Stimulated activated CD8-positive, alpha-beta memory T cell treated with anti-CD3 and anti-CD28 coated beads, Interleukin-4, amount 100 ng/mL, for 1 hour (primary cell): ENCODE data around the gene UFD1.

Experiments
- DNase-seq, 2 donors: peaks; one replicate each; pipeline ENCODE4 v3.0.0-alpha.2; 2020; ENCODE audit warnings: low read depth in 2 of 2, low spot score in 1 of 2

UFD1 gene

GRCh38 chr22:19497245-19497644 is 18.3 kb upstream of the UFD1 start:
- DNase-seq: no peak

DNA sequence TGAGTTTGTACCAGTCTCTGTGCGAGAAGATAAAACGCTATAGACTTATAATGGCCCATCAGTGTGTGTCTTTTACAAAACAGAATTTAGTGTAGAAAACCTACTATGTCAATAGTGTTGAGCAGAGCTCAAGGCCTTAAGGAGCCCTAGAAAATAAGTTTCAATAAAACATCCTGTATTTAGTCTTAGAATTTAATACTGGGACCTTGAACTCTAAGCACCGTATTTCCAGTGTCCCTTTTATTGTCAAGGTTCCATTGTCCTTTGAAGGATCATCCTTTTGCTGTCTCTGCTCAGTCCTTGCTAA is 17.3 kb upstream of the UFD1 start:
- no peak for DNase-seq

- no peak for DNase-seq
Measured at GRCh38 chr22:19495562-19496323, 16.8 kb upstream of the UFD1 start.

DNA sequence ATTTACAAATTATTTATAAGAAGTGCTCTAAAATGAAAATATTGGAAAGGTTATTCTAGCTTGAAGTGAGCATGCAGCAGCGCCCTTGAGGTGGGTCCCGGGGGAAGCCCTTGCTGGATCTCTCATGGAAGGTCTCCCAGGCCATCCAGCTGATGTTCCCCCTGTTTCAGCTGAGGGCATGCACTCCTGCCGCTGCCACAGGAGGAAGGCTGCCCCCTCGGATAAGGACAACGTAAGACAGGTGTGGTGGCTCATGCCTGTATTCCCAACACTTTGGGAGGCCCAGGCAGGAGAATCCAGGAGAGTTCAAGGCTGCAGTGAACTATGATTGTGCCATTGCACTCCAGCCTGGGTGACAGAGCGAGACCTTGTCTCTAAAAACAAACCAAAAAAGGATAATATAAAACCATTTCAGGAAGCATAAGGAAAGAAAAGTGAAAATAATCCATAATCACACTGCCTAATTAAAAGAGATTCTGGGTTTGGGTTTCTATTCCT is 15.7 kb upstream of the UFD1 start:
- no peak for DNase-seq

GRCh38 chr22:19494001-19494560 is 15.1 kb upstream of the UFD1 start:
- no peak for DNase-seq

GRCh38 chr22:19492504-19493174 is 13.6 kb upstream of the UFD1 start:
- DNase-seq: no peak

- no peak for DNase-seq
Measured at GRCh38 chr22:19490628-19491230, 11.7 kb upstream of the UFD1 start.

DNA sequence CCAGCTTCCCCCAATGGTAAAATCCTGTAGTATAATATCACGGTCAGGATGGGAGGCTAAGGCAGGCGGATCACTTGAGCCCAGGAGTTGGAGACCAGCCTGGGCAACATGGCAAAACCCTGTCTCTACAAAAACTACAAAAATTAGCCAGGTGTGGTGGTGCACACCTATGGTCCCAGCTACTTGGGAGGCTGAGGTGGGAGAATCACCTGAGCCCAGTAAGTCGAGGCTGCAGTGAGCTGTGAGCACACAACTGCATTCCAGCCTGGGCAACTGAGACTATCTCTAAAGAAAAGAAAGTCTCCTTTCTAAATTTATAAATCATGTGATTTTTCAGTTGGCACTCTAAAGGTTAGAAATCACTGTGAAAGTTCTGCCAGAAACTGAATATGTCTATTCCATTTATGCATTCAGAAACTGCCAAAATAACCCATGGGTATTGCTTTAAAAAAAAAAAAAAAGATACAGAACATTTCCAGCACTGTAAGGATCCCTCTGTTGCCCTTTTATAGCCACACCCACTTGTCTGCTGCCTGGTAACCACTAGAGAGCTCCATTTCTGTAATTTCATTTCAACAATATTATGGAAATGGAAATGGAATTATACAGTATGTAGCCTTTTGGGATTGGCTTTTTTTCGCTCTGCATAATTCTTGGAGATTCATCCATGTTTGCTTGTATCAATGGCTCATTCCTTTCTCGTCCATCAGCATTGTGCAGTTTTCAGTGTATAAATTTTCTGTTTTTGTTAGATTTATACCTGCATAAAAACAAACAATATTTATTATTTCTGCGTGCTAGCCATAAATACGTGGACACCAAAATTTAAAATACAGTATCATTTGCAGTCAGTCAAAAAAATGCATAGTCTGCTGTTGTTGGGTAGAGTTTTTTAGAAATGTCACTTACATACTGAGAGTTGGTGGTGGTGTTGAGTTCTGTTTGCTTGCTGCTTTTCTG is 10.2 kb upstream of the UFD1 start:
- no peak for DNase-seq

DNA sequence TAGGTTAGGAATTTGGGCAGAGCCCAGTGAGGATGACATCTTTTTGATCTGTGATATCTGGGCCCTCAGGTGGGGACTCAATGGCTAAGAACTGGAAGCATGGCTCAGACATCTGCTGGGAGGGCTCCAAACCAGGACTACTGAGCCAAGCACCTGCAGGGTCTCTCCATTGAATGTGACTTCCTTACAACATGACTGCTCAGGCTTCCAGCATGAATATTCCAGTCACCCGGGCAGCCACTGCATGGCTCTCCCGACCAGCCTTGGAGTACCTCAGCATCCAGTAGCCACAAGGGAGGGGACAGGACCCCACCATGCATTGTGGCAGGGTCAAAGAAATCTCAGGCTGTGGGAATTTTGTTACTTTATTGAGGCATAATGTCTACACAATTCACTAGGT is 9.3 kb upstream of the UFD1 start:
- no peak for DNase-seq

DNA sequence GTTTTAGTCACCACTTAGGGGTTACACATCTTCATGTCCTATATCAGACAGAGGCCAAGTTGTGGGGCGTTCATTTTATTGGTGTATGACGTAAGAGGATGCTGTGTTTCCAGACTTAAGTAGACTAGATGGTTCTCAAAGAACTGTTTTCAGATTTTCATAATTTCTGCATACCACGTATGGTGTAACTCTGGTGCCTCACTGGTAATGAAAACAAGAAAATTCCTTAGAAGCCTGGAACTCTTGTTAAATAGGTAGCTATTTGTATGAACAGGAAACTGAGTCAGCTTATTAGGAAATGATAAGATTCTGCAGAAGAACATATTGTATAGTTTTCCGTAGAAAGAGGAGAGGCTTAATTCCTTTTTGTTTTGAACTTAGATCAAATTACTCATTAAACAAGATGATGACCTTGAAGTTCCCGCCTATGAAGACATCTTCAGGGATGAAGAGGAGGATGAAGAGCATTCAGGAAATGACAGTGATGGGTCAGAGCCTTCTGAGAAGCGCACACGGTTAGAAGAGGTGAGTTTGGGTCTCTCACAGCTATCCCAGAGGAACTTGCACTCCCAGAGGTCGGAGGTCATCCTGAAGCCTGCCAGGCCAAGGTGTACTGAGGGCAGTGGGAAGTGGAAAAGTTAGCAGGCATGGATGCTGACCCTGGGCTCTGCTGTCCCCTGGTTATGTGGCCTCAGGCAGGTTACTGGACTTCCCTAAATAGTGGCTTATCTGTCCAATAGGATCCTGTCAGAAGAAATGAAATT is 4.7 kb upstream of the UFD1 start:
- no peak for DNase-seq

GRCh38 chr22:19482297-19482696 is 3.3 kb upstream of the UFD1 start:
- no peak for DNase-seq

DNA sequence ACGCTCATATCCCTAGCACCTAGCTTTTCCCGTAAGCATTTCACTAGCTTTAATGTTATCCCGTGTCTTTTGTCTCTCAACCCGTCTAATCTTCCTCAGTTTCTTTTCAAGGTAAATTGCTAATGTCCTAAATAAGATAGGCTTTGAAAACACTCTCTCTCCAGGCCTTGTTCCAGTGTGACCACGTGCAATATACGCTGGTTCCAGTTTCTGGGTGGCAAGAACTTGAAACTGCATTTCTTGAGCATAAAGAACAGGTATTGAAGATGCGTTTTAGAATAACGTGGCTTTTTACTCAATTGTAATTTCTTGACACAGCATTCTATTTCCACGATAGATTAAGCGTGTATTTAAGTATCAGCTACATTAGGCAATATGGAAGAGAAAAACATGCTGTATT is 1.8 kb upstream of the UFD1 start:
- DNase-seq: no peak

- DNase-seq: no peak
Measured at GRCh38 chr22:19480173-19480568, 1.2 kb upstream of the UFD1 start.

- peak; percentile 86 for DNase-seq
Measured at GRCh38 chr22:19479355-19480172, 571 bp upstream of the UFD1 start, which contains the start of gene CDC45. Gene CDC45 (plus strand): TSS chr22:19479920. CDS start chr22:19479969, 49 bp downstream.

DNA sequence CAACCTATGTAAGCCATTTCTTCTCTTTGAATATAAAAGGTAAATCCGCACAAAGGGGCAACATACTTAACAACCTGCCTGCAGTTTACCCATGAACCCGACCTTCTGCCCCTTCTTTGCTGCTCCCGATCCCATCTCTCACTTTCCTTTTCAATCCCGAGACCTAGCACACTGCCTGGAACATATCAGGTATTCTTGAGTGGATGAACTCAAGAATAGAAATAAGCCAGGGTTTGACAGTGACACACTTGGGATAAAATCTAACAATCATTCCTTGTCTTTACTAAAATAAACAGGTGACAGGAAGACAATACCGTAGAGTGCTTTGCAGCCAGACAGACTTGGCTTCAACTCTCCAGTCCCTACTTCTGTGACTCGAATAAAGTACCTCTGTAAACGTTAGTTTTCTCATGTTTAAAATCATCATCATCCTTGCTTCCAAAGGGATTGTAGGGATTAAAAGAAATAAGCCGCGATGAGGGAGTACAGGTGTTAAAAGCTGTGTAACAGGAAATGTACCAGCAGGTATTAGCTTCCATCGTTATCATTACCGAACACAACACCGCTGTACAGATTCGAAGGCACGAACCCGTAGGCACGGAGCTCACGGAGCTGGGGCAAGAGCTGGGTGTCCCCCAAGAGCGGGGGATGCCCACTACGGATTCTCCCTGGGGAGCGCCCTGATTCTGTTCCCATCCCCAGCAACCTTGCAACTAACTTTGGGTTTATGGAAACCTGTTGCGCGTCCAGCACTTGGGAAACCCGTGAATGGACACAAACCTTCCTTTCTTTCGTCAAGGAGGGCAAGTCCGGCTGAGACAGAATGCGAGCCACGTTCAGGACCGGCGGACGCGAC is 720 bp downstream of the UFD1 start:
- DNase-seq: no peak

DNA sequence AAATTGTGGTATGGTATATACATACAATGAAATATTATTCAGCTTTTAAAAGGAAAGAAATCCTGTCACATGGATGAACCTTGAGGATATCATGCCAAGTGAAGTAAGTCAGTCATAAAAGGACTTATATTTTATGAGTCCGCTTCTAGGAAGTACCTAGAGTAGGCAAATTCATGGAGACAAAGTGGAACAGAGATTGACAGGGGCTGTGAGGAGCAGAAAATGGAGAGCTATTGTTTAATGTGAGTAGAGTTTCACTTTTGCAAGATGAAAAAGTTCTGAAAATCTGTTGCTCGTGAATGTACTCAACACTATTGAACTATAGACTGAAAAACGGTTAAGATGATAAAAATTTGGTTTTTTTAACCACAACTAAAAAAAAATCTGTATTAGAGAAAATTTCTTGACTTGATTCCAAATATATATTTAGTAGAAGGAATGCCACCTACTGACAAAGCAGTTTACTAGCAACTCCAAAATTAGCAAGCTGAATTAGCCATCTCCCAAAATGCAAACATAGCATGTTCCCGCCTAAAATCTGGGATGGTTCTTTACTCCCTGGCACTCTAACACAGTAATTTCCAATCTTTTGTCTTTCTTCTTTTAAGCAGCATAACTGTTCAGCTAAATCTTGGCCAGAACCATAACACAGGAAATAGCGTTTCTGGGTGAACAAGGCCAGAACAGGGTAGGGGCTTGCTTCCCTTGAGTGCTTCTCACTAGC is 1.5 kb downstream of the UFD1 start:
- DNase-seq: no peak

DNA sequence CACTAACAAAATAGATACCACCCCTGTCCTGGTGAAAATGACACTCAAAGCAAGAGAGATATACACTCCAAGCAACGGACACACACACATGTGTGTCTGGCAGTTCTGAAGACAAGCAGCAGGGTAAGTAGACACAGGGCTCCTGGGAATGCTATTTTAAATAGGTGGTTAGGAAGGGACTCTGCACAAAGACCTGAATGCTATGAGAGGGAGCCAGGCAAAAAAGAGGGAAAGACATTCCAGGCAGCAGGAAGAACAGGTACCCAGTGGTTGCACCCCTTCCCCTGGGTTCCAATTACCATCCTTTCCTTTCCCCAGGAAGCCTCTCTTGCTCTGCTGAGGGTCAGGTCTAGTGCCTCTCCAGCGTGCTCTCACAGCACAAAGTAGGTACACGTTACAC is 3.0 kb downstream of the UFD1 start:
- no peak for DNase-seq

DNA sequence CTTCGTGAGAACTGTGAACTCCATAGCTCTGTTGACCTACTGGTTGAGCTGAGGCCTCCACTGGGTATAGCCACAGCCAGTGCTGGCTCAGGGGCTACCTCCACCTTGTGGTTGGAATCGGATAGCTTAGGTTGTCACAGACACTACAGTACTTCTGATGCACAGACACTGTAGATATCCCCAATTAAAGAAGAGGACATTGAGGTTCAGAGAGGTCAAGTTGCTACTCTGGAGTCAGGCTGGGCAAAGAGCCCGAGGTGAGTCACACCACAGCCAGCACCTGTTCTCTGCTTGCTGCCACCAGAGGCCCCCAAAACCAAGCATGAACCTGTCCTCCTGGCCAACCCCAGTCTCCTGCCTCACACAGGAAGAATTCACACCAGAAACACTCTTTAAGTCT is 5.4 kb downstream of the UFD1 start:
- no peak for DNase-seq
